HUES64 (cell line): ENCODE data around the gene CIITA.
A peak's percentile ranks its signal among the peaks of the same experiment; 100 is the strongest.
"Not testable (repeated sequence)": the region's sequence is repeated elsewhere in the genome, so short reads cannot be mapped to it uniquely, and the experiment has no call there.

Experiments
- H3K27ac ChIP-seq: 2 replicates; pipeline ENCODE4 v1.7.0; 2013; ENCODE audit warnings: low read depth, low read length, inconsistent platforms
- H3K27me3 ChIP-seq: 2 replicates; pipeline ENCODE4 v1.6.1; 2013; ENCODE audit warnings: mild to moderate bottlenecking, low read length; ENCODE audit not compliant: insufficient read depth
- H3K36me3 ChIP-seq: 2 replicates; pipeline ENCODE4 v1.6.1; 2013; ENCODE audit warnings: mild to moderate bottlenecking, low read length; ENCODE audit not compliant: insufficient read depth
- H3K4me1 ChIP-seq: 2 replicates; pipeline ENCODE4 v1.6.1; 2013; ENCODE audit warnings: mild to moderate bottlenecking, low read length, moderate library complexity; ENCODE audit not compliant: insufficient read depth
- H3K4me3 ChIP-seq: 2 replicates; pipeline ENCODE4 v1.5.1; 2013; ENCODE audit warnings: mild to moderate bottlenecking, low read length, moderate library complexity
- H3K9ac ChIP-seq: 2 replicates; pipeline ENCODE4 v1.6.1; 2013; ENCODE audit warnings: mild to moderate bottlenecking, low read depth, low read length
- H3K9me3 ChIP-seq: 2 replicates; pipeline ENCODE4 v1.6.1; 2013; ENCODE audit warnings: low read depth, low read length; ENCODE audit not compliant: insufficient read depth
- WGBS: fragments of 150-250, 120-280 bp; methylation state at CpG from one replicate; pipeline ENCODE4 v1.1.7; 2013; ENCODE audit warnings: missing lambda C conversion rate; 5-methylcytosine and 5-hydroxymethylcytosine counted together

Gene CIITA

DNA sequence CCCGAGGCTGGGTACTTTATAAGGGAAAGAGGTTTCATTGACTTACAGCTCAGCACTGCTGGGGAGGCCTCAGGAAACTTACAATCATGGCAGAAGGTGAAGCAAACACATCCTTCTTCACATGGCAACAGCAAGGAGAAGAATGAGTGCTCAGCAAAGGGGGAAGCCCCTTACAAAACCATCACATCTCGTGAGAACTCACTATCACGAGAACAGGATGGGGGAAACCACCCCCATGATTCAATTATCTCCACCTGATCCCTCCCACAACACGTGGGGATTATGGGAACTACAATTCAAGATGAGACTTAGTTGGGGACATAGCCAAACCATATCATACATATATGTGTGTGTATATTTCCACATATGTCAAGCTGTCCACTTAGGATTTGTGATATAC lies 89.6 kb downstream of the CIITA start:
- H3K27me3 ChIP-seq, H3K4me3 ChIP-seq, H3K36me3 ChIP-seq, H3K4me1 ChIP-seq, H3K27ac ChIP-seq, H3K9ac ChIP-seq, H3K9me3 ChIP-seq: not testable (repeated sequence)
- 89% methylated on average over 4 of the region's 4 CpGs for WGBS

DNA sequence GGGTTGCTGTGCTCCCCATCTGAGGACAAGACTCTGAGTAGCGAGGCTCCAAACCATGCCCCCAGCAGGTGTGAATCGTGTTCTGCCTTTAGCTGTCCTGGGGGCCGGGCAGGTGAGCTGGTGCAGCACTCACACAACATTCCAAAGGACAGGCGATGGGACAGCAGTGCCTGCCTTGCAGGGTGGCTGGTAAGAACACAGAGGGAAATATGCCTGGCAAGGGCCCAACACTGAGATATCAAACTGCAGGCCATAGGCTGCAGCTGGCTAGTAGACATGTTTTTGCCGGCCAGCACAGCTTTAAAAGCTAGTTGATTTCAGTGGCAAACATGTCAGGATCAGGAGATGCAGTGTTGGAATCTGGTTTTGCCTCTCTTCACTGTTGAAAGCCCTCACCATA lies 91.0 kb downstream of the CIITA start:
- no peak overlapping the region for H3K4me3 ChIP-seq
- no peaks in the 10 kb centered on the region for H3K27me3 ChIP-seq
- peaks cover 8% of the 10 kb centered on the region for H3K36me3 ChIP-seq
- peaks cover 6% of the 10 kb centered on the region for H3K4me1 ChIP-seq
- 96% methylated on average over 5 of the region's 5 CpGs for WGBS
- no peaks in the 10 kb centered on the region for H3K9me3 ChIP-seq
- no peak overlapping the region for H3K27ac ChIP-seq
- H3K9ac ChIP-seq = no peak overlapping the region

DNA sequence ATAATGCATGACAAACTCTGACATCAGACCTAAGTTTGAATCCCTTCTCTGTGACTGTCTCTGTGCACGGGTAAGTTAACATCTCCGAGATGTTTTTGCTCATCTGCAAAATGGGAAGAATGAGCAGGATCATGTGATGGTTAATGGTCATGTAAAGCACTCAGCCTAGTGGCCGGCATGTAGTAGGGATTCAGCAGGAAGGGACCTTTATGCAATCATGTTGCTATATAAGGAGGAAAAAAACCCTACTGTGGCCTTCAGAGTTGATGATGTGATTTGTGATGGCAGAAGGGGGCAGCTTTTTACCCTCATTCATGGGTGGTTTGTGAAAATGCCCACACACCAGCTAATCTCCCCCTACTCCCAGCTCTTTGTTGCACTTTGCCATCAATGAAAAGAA lies 91.5 kb downstream of the CIITA start:
- peaks cover 12% of the 10 kb centered on the region for H3K36me3 ChIP-seq
- no peaks in the 10 kb centered on the region for H3K9me3 ChIP-seq
- 85% methylated on average over 3 of the region's 3 CpGs for WGBS

DNA sequence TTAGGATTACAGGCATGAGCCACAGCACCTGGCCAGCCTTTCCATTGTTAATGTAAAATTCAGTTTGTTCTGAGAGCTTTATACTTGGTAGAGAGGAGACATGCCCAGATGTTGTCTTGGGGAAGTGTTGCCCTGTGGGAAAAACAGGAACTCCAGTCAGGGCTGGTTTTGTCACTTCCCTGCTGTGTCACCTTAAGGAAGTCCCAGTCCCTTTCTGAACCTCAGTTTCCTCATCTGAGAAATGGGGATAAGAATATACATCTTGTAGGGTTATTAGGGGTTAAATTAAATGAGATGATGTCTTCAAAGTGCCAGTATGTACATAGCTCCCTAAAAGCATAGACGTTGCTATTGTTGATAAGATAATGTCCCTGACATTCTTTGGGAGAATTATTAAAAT lies 92.6 kb downstream of the CIITA start:
- H3K4me1 ChIP-seq = peaks cover 6% of the 10 kb centered on the region
- no peaks in the 10 kb centered on the region for H3K27me3 ChIP-seq
- no peak overlapping the region for H3K9ac ChIP-seq
- H3K27ac ChIP-seq = no peak overlapping the region
- peaks cover 12% of the 10 kb centered on the region for H3K36me3 ChIP-seq
- H3K4me3 ChIP-seq = no peak overlapping the region
- WGBS = 67% methylated on average over 1 of the region's 1 CpG
- H3K9me3 ChIP-seq = no peaks in the 10 kb centered on the region

More for the DNA sequence above, 91.5 kb downstream of the CIITA start:
- H3K27me3 ChIP-seq = no peaks in the 10 kb centered on the region
- no peak overlapping the region for H3K27ac ChIP-seq
- no peak overlapping the region for H3K4me3 ChIP-seq
- H3K4me1 ChIP-seq = peaks cover 6% of the 10 kb centered on the region
- no peak overlapping the region for H3K9ac ChIP-seq

DNA sequence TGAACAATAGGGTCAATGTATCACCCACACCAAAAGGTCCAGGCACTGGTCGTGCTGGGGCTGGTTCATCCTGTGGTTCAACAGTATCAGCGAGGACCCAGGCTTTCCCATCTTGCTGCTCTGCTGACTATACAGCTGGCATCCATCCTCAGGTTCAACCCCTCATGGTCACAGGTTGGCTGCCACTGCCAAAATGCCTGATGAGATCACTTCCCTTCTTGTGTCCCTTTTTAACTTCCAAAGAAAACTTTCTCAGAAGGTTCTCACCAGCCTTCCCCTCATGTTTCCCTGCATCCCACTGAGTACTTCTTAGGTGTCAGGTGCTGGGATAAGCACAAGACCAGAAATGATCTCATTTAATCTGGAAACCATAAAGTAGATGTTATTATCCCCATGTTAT lies 93.1 kb downstream of the CIITA start:
- Histone ChIP-seq H3K9ac (no peak overlapping the region), H3K27me3 (no peaks in the 10 kb centered on the region), H3K4me3 (no peak overlapping the region), H3K36me3 (peaks cover 12% of the 10 kb centered on the region), H3K9me3 (no peaks in the 10 kb centered on the region), H3K4me1 (peaks cover 6% of the 10 kb centered on the region), H3K27ac (no peak overlapping the region)
- WGBS = 95% methylated on average over 2 of the region's 2 CpGs

DNA sequence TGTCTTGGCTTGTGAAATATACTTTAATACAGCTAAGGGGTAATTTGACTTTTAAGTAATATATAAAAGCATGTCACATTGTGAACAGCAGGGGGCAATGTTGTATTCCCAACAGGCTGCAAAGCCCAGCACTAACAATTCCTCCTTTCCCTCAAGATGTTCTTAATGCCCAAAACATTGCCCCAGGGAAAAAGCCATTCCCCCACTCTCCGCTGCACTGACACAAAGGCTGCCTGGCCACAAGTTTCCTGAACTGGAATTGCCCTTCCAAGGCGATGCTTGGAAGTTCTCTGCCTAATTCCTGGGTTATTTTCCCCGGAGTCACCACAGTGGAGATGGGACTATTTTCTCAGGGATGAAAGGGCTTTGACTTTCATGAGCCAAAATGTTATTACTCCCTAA lies 94.6 kb downstream of the CIITA start:
- 0 out of 2 replicates have a peak overlapping the region, but pooled peaks have one; percentile 0 for H3K27ac ChIP-seq
- no peaks in the 10 kb centered on the region for H3K27me3 ChIP-seq
- H3K9ac ChIP-seq = no peak overlapping the region
- H3K36me3 ChIP-seq = peaks cover 12% of the 10 kb centered on the region
- no peaks in the 10 kb centered on the region for H3K9me3 ChIP-seq
- no peak overlapping the region for H3K4me3 ChIP-seq
- WGBS = 27% methylated on average over 3 of the region's 3 CpGs
- peaks cover 6% of the 10 kb centered on the region for H3K4me1 ChIP-seq

DNA sequence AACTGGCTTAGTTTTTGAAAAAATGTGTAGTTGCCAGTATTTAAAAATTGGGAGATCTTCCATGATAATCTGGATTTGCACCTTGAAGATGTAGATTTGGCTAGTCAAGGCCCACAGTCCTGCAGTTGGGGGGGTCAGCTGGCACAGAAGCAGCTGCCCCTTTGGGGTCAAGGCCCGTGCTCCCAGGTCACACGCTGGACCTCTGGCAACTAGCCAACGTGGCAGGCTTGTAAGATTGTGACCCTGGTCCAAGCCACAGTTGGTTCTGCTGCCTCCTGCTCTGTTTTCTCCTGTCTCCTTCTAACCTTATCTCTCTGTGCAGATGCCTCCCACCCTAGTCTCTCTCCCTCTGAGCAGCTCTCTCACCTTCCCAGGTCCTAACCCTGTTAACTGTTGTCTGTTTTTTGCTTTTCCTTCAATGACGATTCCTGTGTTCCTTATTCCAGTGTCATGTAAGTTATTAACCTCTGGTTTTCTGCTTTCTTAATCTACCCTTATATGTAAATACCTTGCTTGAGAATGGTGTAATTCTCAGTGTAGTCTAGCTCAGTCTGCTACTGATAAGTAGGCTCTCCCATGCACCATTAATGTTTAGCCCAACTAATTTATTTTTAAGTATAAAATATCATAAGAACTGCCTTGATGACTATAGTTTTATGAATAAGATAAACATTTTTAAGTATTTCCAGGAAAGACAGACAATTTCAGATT lies 95.3 kb downstream of the CIITA start:
- no peak overlapping the region for H3K9ac ChIP-seq
- peaks cover 17% of the 10 kb centered on the region for H3K36me3 ChIP-seq
- no peaks in the 10 kb centered on the region for H3K9me3 ChIP-seq
- WGBS = 93% methylated on average over 4 of the region's 4 CpGs
- H3K4me1 ChIP-seq = peaks cover 6% of the 10 kb centered on the region
- no peak overlapping the region for H3K4me3 ChIP-seq
- H3K27ac ChIP-seq = 0 out of 2 replicates have a peak overlapping the region, but pooled peaks have one; percentile 0
- no peaks in the 10 kb centered on the region for H3K27me3 ChIP-seq

DNA sequence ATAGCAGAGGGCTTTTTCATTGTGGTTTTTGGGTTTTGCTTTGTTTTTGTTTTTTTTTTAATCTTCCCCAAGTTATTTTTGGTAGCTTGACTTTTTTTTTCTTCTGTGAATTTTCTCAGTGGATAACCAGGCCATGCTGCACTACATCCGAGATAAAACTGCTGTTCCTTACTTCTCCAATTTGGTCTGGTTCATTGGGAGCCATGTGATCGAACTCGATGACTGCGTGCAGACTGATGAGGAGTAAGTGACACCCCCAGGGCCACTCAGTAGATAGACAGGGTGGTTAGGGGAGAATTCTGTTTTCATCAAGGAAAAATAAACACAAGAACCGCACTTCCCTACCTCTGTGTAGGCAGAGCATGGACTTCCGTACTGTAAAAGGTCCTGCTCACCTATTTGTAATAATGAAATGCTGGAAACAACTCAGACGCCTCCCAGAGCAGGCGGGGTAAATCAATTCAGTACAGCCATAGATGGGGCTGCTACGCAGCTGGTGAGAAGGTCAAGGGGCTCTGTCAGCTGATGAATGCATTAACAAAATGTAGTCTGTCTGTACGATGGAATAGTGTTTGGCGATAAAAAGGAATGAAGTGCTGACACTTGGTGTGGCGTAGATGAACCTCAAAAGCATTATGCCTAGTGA lies 95.9 kb downstream of the CIITA start:
- no peak overlapping the region for H3K9ac ChIP-seq
- H3K4me3 ChIP-seq = no peak overlapping the region
- H3K9me3 ChIP-seq = no peaks in the 10 kb centered on the region
- WGBS = 95% methylated on average over 12 of the region's 12 CpGs
- H3K27me3 ChIP-seq = no peaks in the 10 kb centered on the region
- H3K27ac ChIP-seq = no peak overlapping the region
- peaks cover 6% of the 10 kb centered on the region for H3K4me1 ChIP-seq
- peaks cover 17% of the 10 kb centered on the region for H3K36me3 ChIP-seq

DNA sequence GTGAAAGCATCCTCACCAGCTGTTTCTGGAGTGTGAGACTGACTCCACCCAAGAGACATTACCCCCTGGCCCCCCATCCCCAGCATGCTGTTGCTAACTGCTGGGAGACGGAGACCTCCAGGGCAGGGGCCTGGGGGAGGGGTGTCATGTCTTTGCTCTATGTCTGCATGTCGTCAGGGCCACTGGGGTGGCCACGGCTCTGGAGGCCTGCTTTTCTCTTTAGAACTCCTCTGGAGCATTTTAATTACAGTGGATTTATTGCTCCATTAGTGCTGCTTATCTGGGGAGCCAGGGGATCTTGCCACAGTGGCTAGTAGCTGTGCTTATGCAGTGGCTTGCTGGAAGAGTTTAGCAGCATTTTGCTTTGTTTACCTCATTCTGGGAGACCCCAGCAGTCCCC lies 99.6 kb downstream of the CIITA start:
- peaks cover 13% of the 10 kb centered on the region for H3K36me3 ChIP-seq
- H3K4me1 ChIP-seq = peaks cover 5% of the 10 kb centered on the region
- no peak overlapping the region for H3K4me3 ChIP-seq
- 62% methylated on average over 3 of the region's 3 CpGs for WGBS
- H3K27me3 ChIP-seq = no peaks in the 10 kb centered on the region
- H3K27ac ChIP-seq = no peak overlapping the region
- no peak overlapping the region for H3K9ac ChIP-seq
- H3K9me3 ChIP-seq = no peaks in the 10 kb centered on the region

DNA sequence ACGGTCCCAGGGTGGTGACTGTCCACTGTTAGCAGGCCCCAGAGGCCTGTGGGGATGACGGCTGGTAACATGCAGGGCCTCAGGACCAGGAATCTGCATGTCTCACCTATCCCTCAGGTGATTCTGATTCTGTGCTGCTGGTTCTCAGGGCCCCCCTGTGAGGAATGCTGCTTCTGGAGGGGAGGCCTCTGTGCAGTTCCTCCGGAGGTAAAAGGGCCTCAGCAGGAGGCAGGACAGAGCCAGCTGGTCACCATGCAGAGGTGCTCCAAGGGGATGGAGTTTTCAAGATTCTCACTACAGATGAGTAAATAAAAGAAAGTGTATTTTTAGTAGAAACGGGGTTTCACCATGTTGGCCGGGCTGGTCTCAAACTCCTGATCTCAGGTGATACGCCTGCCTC lies 101.1 kb downstream of the CIITA start:
- H3K9ac ChIP-seq = no peak overlapping the region
- H3K4me3 ChIP-seq = no peak overlapping the region
- no peaks in the 10 kb centered on the region for H3K9me3 ChIP-seq
- peaks cover 12% of the 10 kb centered on the region for H3K36me3 ChIP-seq
- no peaks in the 10 kb centered on the region for H3K27me3 ChIP-seq
- WGBS = 84% methylated on average over 6 of the region's 6 CpGs
- H3K27ac ChIP-seq = no peak overlapping the region
- H3K4me1 ChIP-seq = no peaks in the 10 kb centered on the region; the same call in 1 of the 2 replicates

DNA sequence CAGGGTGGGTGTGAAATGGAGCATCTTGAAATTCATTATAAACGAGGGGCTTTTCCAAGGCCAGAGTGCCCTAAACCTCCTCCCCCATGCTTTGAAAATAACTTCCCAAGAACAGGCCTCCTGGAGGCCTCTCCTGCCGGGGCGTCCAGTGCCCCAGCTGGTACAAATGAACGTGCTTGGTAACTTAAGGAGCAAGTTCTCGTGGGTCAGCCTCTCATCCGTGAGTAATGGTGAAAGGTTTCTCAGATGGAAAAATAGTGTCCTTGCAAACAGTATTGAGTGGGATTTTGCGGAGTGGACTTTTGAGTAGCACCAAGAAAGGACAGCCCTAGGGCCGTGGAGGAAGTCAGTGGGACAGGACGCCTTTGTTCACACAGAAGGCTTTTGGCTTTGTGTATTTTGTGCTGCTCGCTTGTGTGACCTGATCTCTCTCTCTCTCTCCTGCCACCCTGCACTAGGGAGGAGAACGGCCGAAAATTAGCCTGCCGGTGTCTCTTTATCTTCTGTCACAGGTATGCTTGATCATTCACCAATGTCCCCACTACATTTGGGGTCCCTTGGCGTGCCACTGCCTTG lies 102.0 kb downstream of the CIITA start:
- 84% methylated on average over 14 of the region's 14 CpGs for WGBS
- no peak overlapping the region for H3K9ac ChIP-seq
- H3K27ac ChIP-seq = no peak overlapping the region
- no peak overlapping the region for H3K4me3 ChIP-seq
- H3K4me1 ChIP-seq = no peaks in the 10 kb centered on the region; the same call in 1 of the 2 replicates
- no peaks in the 10 kb centered on the region for H3K9me3 ChIP-seq
- no peaks in the 10 kb centered on the region for H3K27me3 ChIP-seq
- H3K36me3 ChIP-seq = peaks cover 10% of the 10 kb centered on the region; the same call in 1 of the 2 replicates
